ACC112 (cell line): ENCODE measurements around the gene DNAH7.
"Not testable (repeated sequence)": the region's sequence is repeated elsewhere in the genome, so short reads cannot be mapped to it uniquely, and the experiment has no call there.

Experiments
- H2AFZ ChIP-seq: fragments of 200-600 bp; sonication (generic); one replicate; pipeline ENCODE4 v1.6.0; 2017; ENCODE audit warnings: antibody characterized with exemption, low read length; ENCODE audit not compliant: unreplicated experiment
- H3K27ac ChIP-seq: fragments of 200-600 bp; sonication (generic); 2 replicates; pipeline ENCODE4 v1.5.1; 2014; ENCODE audit warnings: low read depth, mild to moderate bottlenecking, antibody characterized with exemption, low read length, moderate library complexity
- H3K27me3 ChIP-seq: fragments of 200-600 bp; sonication (generic); 2 replicates; pipeline ENCODE4 v1.6.1; 2014; ENCODE audit warnings: mild to moderate bottlenecking, antibody characterized with exemption, low read length, moderate library complexity, mixed read lengths; ENCODE audit not compliant: insufficient read depth
- H3K36me3 ChIP-seq: fragments of 200-600 bp; sonication (generic); 2 replicates; pipeline ENCODE4 v1.6.1; 2016; ENCODE audit warnings: mild to moderate bottlenecking, antibody characterized with exemption, low read length, moderate library complexity, mixed read lengths; ENCODE audit not compliant: insufficient read depth
- H3K4me1 ChIP-seq: fragments of 200-600 bp; sonication (generic); one replicate; pipeline ENCODE4 v1.6.1; 2016; ENCODE audit warnings: low read length, mixed read lengths; ENCODE audit not compliant: insufficient read depth, unreplicated experiment, control insufficient read depth
- H3K4me3 ChIP-seq: fragments of 200-600 bp; sonication (generic); 2 replicates; pipeline ENCODE4 v1.5.1; 2014; ENCODE audit warnings: mild to moderate bottlenecking, low read depth, low read length
- H3K79me2 ChIP-seq: fragments of 200-600 bp; sonication (generic); one replicate; pipeline ENCODE4 v1.6.0; 2016; ENCODE audit warnings: low read length; ENCODE audit not compliant: control insufficient read depth, unreplicated experiment, insufficient read depth

The DNAH7 gene

DNA sequence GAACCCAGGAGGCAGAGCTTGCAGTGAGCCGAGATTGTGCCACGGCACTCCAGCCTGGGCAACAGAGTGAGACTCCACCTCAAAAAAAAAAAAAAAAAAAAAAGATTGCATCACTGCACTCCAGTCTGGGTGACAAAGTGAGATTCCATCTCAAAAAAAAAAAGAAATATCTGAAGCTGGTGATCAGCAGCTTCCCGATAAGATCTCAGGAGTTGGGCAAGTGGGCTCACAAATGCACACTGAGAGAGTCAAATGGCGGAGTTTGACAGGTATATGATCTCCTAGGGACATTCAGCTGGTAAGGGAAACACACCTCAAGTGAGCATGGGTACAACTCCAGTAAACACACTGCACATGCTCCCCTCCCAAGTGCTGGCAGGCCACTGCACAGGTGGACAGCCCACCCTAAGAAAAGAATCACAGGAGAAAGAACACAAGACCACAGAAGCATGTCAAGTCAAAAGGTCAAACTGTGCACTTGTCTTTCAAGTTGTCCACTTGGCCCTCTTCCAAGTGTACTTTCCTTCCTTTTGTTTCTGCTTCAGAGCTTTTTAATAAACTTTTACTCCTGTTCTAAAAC, 151.5 kb downstream of the DNAH7 start:
- not testable (repeated sequence) for H3K36me3 ChIP-seq, H3K4me1 ChIP-seq, H3K79me2 ChIP-seq

DNA sequence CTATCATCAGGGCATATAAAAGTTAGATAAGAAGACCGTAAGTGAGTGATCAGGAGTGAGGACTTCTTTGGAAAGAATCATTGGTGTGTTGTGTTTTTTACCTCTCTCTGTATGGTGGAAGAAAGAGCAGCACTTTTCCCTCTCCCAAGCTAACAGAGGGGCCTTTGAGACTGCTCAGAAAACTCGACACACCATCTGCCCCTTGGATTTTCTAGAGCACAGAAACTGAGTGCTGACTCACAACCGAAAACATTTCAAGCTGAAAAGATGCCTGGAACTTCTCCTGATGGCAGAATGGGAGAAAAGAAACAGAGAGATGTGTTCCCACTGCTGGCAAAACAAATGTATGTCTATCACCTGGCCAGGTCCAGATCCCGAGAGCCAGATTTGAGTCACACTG, 156.6 kb downstream of the DNAH7 start:
- H3K4me3 ChIP-seq, result no peak overlapping the region
- H2AFZ ChIP-seq, result no peak overlapping the region
- no peaks in the 10 kb centered on the region for H3K79me2 ChIP-seq
- no peaks in the 10 kb centered on the region for H3K36me3 ChIP-seq
- H3K27me3 ChIP-seq, result no peaks in the 10 kb centered on the region
- H3K4me1 ChIP-seq, result no peaks in the 10 kb centered on the region
- no peak overlapping the region for H3K27ac ChIP-seq

More for the DNA sequence above, 151.5 kb downstream of the DNAH7 start:
- H3K4me3 ChIP-seq, H3K27me3 ChIP-seq, H3K27ac ChIP-seq, H2AFZ ChIP-seq: not testable (repeated sequence)

DNA sequence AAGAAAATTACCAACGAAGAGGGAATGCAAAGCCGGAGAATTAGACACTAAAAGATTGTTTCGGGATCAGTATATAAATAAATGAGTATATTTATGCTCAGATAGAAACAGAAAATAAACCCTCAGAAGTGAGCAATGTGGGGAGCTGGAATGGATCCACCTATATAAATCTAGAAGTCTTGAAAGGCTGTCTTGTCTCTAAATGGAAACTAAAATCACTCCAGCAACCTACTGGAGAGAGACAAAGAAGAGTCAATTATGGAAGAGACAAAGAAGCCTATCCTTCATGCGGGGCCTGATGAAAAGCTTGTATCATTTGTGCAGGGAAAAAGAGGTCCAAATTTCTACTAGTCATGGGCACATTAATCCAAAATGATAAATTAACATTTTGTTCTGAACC, 158.1 kb downstream of the DNAH7 start:
- Histone ChIP-seq H3K4me3 (no peak overlapping the region), H3K79me2 (no peaks in the 10 kb centered on the region), H3K27ac (no peak overlapping the region), H2AFZ (no peak overlapping the region), H3K4me1 (no peaks in the 10 kb centered on the region), H3K36me3 (no peaks in the 10 kb centered on the region), H3K27me3 (no peaks in the 10 kb centered on the region)

DNA sequence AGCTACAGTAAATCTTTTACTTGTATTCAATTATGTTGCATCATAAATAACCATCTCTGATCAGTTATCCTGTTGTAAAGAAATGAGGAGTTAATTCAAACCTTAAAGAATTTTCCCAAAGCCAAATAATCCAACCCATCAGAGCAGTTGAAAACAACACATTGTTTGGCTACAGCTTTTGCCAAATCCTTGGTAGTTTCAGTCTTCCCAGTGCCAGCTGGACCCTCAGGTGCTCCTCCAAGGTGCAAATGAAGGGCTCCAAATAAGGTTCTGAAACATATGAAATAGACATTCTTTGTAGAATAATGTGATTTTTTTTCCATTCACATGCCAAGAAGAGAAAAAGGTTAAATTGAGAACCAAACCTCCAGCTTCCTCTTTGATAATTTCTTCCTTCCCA, 158.7 kb downstream of the DNAH7 start:
- H2AFZ ChIP-seq, result no peak overlapping the region

DNA sequence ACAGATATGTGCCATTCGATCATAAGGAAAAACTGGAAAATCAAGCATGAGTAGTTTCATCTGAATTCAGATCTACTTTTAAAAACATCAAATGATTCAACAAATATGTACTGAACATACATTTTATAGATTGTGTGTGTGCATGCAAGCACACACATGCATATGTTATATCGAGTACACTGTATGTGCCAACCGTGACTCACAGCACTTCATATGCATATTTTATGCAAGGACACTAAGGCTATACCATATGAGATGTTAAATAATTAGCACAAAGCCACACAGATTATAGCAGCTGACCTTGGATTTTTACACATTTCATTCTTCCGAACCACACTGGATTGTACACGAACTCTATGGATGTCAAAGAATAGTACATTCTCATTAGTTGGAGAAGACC, 161.2 kb downstream of the DNAH7 start:
- H3K79me2 ChIP-seq, result no peaks in the 10 kb centered on the region
- H3K4me1 ChIP-seq, result no peaks in the 10 kb centered on the region
- no peaks in the 10 kb centered on the region for H3K27me3 ChIP-seq
- no peak overlapping the region for H2AFZ ChIP-seq
- H3K27ac ChIP-seq, result no peak overlapping the region
- no peak overlapping the region for H3K4me3 ChIP-seq
- H3K36me3 ChIP-seq, result no peaks in the 10 kb centered on the region

More for the DNA sequence above, 158.7 kb downstream of the DNAH7 start:
- H3K79me2 ChIP-seq, result no peaks in the 10 kb centered on the region
- H3K27me3 ChIP-seq, result no peaks in the 10 kb centered on the region
- H3K36me3 ChIP-seq, result no peaks in the 10 kb centered on the region
- H3K27ac ChIP-seq, result no peak overlapping the region
- H3K4me1 ChIP-seq, result no peaks in the 10 kb centered on the region
- no peak overlapping the region for H3K4me3 ChIP-seq

DNA sequence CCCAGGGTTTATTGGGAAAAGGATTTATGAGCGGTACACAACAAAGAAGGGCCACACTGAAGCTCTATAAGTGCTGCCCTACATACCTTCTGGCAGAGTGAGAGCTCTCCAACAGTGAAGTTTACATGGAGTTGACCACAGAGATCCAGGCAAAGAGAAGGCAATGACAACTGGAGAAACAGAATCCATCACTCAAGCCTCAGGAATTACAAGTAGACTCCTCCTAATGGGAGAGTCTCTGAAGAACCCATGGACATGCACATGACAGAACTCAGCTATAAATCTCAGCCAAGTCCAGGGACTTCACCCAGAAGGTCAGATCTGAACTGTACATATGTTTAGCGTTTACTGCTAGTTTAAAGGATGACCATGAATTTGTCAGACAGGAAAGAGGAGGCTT, 164.7 kb downstream of the DNAH7 start:
- no peaks in the 10 kb centered on the region for H3K36me3 ChIP-seq
- peaks cover 4% of the 10 kb centered on the region for H3K4me1 ChIP-seq
- no peaks in the 10 kb centered on the region for H3K79me2 ChIP-seq
- no peak overlapping the region for H3K27ac ChIP-seq
- H2AFZ ChIP-seq, result no peak overlapping the region
- H3K4me3 ChIP-seq, result no peak overlapping the region
- H3K27me3 ChIP-seq, result no peaks in the 10 kb centered on the region

DNA sequence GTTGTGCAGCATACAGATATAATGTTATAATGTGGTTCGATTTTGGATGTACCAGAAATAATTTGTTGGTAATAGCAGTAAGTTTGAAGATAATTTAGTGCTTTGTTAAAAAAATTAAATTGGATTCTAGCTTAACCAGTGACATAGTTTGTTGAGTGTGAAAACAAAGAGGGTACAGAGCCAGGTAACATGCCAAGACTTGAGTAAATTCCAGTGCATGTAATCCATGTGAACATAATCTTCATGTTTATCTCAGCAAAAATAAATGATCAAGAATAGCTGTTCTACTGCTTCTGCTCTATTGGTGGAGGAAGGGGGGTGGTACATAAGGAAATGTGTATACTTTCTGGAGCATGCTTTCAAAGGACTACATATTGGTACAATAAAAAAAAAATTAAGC, 165.8 kb downstream of the DNAH7 start:
- Histone ChIP-seq H3K27ac (no peak overlapping the region), H3K79me2 (no peaks in the 10 kb centered on the region)

DNA sequence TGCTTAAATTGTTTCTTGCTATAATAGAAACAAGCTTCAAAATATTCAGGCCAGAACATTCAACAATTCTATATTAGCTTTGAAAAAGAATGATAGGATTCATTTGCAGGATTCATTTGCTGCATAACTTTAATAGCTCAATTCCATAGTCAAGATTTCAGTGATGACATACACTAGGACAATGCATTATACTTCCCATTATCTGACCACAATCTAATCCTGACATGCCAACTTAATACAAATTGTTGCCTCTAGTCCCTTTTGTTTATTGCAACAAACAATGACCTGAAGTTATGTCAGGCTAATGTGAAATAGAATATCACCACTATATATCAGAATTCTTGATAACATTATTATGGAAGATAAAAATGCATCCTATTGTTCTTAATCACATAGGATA, 169.4 kb downstream of the DNAH7 start:
- Histone ChIP-seq H3K79me2 (no peaks in the 10 kb centered on the region), H2AFZ (no peak overlapping the region), H3K27me3 (no peaks in the 10 kb centered on the region), H3K27ac (no peak overlapping the region), H3K4me3 (no peak overlapping the region), H3K4me1 (peaks cover 15% of the 10 kb centered on the region), H3K36me3 (no peaks in the 10 kb centered on the region)

More for the DNA sequence above, 165.8 kb downstream of the DNAH7 start:
- no peaks in the 10 kb centered on the region for H3K27me3 ChIP-seq
- no peak overlapping the region for H3K4me3 ChIP-seq
- H3K36me3 ChIP-seq, result no peaks in the 10 kb centered on the region
- H3K4me1 ChIP-seq, result peaks cover 14% of the 10 kb centered on the region
- H2AFZ ChIP-seq, result no peak overlapping the region

DNA sequence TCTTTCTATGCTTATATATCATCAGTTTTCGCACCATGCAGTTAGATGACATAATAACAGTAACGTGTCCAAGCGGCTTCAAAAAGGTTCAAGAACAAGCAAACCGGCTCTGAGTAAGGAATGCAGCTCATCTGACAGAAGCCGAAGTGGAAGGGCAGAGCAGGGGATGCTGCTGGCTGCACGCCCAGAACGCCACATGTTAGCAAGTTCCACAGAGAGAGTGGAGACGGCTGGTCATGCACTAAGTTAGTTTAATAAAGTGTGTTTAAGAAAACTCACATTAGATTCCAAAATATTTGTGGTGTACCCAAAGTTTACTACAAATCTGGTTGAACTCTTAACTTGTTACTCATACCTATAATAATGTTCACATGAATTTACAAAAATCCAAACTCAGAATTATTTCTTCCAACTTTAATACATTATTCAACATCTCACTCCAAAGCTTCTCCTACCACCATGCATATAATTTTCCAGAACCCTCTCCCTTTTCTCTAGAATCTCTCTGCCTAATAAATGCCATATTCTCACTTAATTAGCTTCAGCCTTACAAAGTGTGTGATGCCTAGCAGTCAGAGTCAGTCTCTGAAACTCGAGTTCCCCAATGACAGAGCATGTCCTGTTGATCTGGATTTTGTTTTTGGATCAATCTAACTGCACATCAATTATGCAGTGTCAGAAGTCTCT, 170.0 kb downstream of the DNAH7 start:
- Histone ChIP-seq H3K36me3 (no peaks in the 10 kb centered on the region), H3K4me3 (no peak overlapping the region), H3K79me2 (no peaks in the 10 kb centered on the region), H2AFZ (no peak overlapping the region), H3K4me1 (peaks cover 15% of the 10 kb centered on the region), H3K27me3 (no peaks in the 10 kb centered on the region), H3K27ac (peak overlapping the region; percentile 12; the same call in 1 of the 2 replicates)

DNA sequence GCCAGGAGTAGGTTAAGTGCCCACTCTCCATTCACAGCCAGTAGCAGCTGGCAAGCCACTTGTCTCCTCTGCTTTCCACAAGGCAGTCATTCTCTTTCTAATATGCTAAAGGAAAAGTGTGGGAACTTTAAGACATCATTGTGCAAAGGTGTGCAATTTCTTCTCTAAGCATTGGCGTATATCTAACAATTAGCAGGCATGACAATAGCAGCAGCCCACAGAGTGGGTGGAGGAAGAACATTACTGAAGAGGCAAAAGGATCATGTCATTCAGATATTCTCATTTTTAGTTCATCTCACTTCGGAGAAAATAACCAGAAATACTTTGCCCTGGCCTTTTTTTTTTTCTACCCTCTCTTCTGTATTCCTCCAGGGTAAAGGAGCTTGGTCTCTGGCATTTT, 177.6 kb downstream of the DNAH7 start:
- H3K27ac ChIP-seq, result no peak overlapping the region
- no peaks in the 10 kb centered on the region for H3K79me2 ChIP-seq
- H3K36me3 ChIP-seq, result no peaks in the 10 kb centered on the region
- H3K4me3 ChIP-seq, result no peak overlapping the region
- no peak overlapping the region for H2AFZ ChIP-seq
- no peaks in the 10 kb centered on the region for H3K4me1 ChIP-seq
- H3K27me3 ChIP-seq, result no peaks in the 10 kb centered on the region

DNA sequence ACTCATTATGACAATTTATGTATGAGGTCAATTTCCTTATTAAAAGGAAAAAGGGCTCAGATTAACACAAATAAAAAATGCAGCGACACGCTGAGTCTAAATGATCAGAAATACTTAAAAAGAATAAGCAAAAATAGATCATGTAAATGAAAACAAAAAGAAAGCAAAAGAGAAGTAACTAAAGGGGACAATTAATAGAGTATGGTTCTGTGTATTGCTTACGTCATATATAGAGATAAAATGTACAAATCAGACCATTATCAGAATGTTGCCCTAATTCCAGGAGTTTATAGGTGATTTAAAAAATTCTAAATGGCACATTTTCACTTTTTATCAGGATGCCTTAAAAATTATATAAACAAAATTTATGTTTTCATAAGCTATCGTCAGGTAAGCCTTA, 189.5 kb downstream of the DNAH7 start:
- Histone ChIP-seq H3K4me3 (no peak overlapping the region), H3K27ac (no peak overlapping the region), H3K4me1 (no peaks in the 10 kb centered on the region), H3K79me2 (no peaks in the 10 kb centered on the region), H3K36me3 (no peaks in the 10 kb centered on the region), H2AFZ (no peak overlapping the region), H3K27me3 (no peaks in the 10 kb centered on the region)
